H1 (cell line): Measurements from ENCODE around the gene KLHL3. TPM values are rescaled to one million over a fixed set of nuclear protein-coding genes. Genes with fewer than 3 reads are reported as not detected.

Experiments used
- CTCF ChIA-PET: fragments of 300-600 bp; sonication (Branson Sonifier 250); formaldehyde crosslinking; loops from one replicate; lab custom pipeline; 2021; ENCODE audit not compliant: partially characterized antibody; lab: Charles Lee
- POLR2A ChIA-PET: fragments of 300-600 bp; sonication (Branson Sonifier 250); formaldehyde crosslinking; loops from one replicate; lab custom pipeline; 2021; ENCODE audit warnings: inconsistent platforms; ENCODE audit not compliant: partially characterized antibody; lab: Charles Lee
- DNase-seq, 2 experiments: peaks; one replicate each; pipeline versions ENCODE4 v3.0.0 to v3.0.0-alpha.2; 2010 to 2022; ENCODE audit warnings: low spot score in 2 of 2, low read depth in 1 of 2, mixed read lengths in 1 of 2
- FAIRE-seq: peaks from 2 replicates; lab custom pipeline; 2011; peaks lifted over from hg19 to GRCh38; lab: Jason Lieb, UNC
- H2AFZ ChIP-seq: 2 replicates; pipeline ENCODE4 v1.8.1; 2012; ENCODE audit warnings: low read length, inconsistent platforms
- H2AK5ac ChIP-seq: 2 replicates; pipeline ENCODE4 v1.6.1; 2013; ENCODE audit warnings: low read depth, low read length
- H2BK120ac ChIP-seq: replicated peaks from 2 replicates; pipeline ENCODE3; 2013; ENCODE audit warnings: low read depth, low read length, inconsistent platforms
- H2BK12ac ChIP-seq: 2 replicates; pipeline ENCODE4 v1.6.1; 2013; ENCODE audit warnings: low read depth, low read length
- H2BK15ac ChIP-seq: 2 replicates; pipeline ENCODE4 v1.6.1; 2013; ENCODE audit warnings: low read length
- H2BK20ac ChIP-seq: 2 replicates; pipeline ENCODE4 v1.6.1; 2013; ENCODE audit warnings: low read length
- H2BK5ac ChIP-seq: 2 replicates; pipeline ENCODE4 v1.6.1; 2013; ENCODE audit warnings: low read depth, low read length
- H3K14ac ChIP-seq: 2 replicates; pipeline ENCODE4 v1.6.1; 2013; ENCODE audit warnings: inconsistent platforms; ENCODE audit not compliant: insufficient read length
- H3K18ac ChIP-seq: 2 replicates; pipeline ENCODE4 v1.6.1; 2013; ENCODE audit warnings: low read length; ENCODE audit errors: extremely low read depth
- H3K23ac ChIP-seq: 2 replicates; pipeline ENCODE4 v1.6.1; 2013; ENCODE audit warnings: inconsistent platforms; ENCODE audit not compliant: insufficient read length
- H3K23me2 ChIP-seq: 2 replicates; pipeline ENCODE4 v1.6.1; 2013; ENCODE audit warnings: low read depth, low read length
- H3K27ac ChIP-seq: 2 replicates; pipeline ENCODE4 v1.6.1; 2011; ENCODE audit warnings: low read depth, low read length, inconsistent platforms
- H3K27me3 ChIP-seq, 4 experiments: replicated peaks in 1 of 4; 1 replicate in 1 of 4; 2 replicates in 3 of 4; pipeline versions ENCODE4 v1.6.1 to v1.8.1; 2011 to 2013; ENCODE audit warnings: low read length in 3 of 4, mild to moderate bottlenecking in 3 of 4, inconsistent platforms in 2 of 4, mixed read lengths in 2 of 4, moderate library complexity in 1 of 4; ENCODE audit not compliant: control insufficient read depth in 3 of 4, insufficient read depth in 3 of 4; ENCODE audit errors: extremely low read depth in 1 of 4
- H3K36me3 ChIP-seq, 4 experiments: 2 replicates each; pipeline versions ENCODE4 v1.6.1 to v1.8.1; 2011 to 2013; ENCODE audit warnings: mild to moderate bottlenecking in 4 of 4, low read length in 3 of 4, moderate library complexity in 2 of 4, control low read depth in 1 of 4, inconsistent platforms in 1 of 4; ENCODE audit not compliant: insufficient read depth in 4 of 4, control insufficient read depth in 2 of 4
- H3K4ac ChIP-seq: replicated peaks from 2 replicates; pipeline ENCODE3; 2013; ENCODE audit warnings: low read length, low read depth, mixed read lengths, inconsistent platforms; ENCODE audit not compliant: insufficient read length
- H3K4me1 ChIP-seq, 4 experiments: replicated peaks in 1 of 4; 1 replicate in 1 of 4; 2 replicates in 3 of 4; pipeline versions ENCODE4 v1.6.1 to v1.8.1; 2011 to 2013; ENCODE audit warnings: low read length in 3 of 4, inconsistent platforms in 2 of 4, mixed read lengths in 1 of 4; ENCODE audit not compliant: insufficient read depth in 4 of 4, control insufficient read depth in 3 of 4
- H3K4me2 ChIP-seq, 2 experiments: 2 replicates each; pipeline versions ENCODE4 v1.6.1 to v1.8.1; 2011 to 2013; ENCODE audit warnings: low read depth in 2 of 2, low read length in 2 of 2, control low read depth in 1 of 2, inconsistent platforms in 1 of 2, mild to moderate bottlenecking in 1 of 2; ENCODE audit not compliant: insufficient read depth in 1 of 2
- H3K4me3 ChIP-seq, 4 experiments: fragments of 200-600, 300-600 bp in 1 of 4; sonication (generic), shearing (Covaris generic), sonication (Bioruptor Twin) in 1 of 4; 2 replicates each; pipeline versions ENCODE4 v1.5.1 to v1.8.1; 2011 to 2016; ENCODE audit warnings: low read length in 4 of 4, low read depth in 3 of 4, control low read depth in 2 of 4, inconsistent platforms in 2 of 4, mild to moderate bottlenecking in 2 of 4, mixed read lengths in 1 of 4, moderate library complexity in 1 of 4; ENCODE audit not compliant: insufficient read depth in 2 of 4; ENCODE audit errors: extremely low read depth in 1 of 4
- H3K56ac ChIP-seq: replicated peaks from 2 replicates; pipeline ENCODE3; 2013; ENCODE audit warnings: low read depth, mild to moderate bottlenecking, mixed read lengths, low read length, inconsistent platforms; ENCODE audit not compliant: insufficient read length
- H3K79me1 ChIP-seq: 2 replicates; pipeline ENCODE4 v1.6.1; 2013; ENCODE audit warnings: low read depth, low read length, control low read depth
- H3K79me2 ChIP-seq, 2 experiments: 2 replicates each; pipeline versions ENCODE4 v1.6.1 to v1.8.1; 2012 to 2013; ENCODE audit warnings: low read length in 2 of 2, mild to moderate bottlenecking in 2 of 2, inconsistent platforms in 1 of 2; ENCODE audit not compliant: insufficient read depth in 2 of 2, control insufficient read depth in 1 of 2
- H3K9ac ChIP-seq, 4 experiments: replicated peaks in 1 of 4; 1 replicate in 1 of 4; 2 replicates in 3 of 4; pipeline versions ENCODE4 v1.6.1 to v1.8.1; 2011 to 2013; ENCODE audit warnings: low read depth in 3 of 4, low read length in 3 of 4, control low read depth in 2 of 4, mild to moderate bottlenecking in 2 of 4, moderate library complexity in 2 of 4, inconsistent platforms in 1 of 4; ENCODE audit errors: extremely low read depth in 1 of 4
- H3K9me3 ChIP-seq, 2 experiments: 2 replicates each; pipeline versions ENCODE4 v1.6.1 to v1.8.1; 2012 to 2013; ENCODE audit warnings: mild to moderate bottlenecking in 2 of 2, moderate library complexity in 2 of 2, control low read depth in 1 of 2, inconsistent platforms in 1 of 2, low read depth in 1 of 2, low read length in 1 of 2, mixed read lengths in 1 of 2; ENCODE audit not compliant: insufficient read depth in 2 of 2
- H4K20me1 ChIP-seq, 2 experiments: replicated peaks in 1 of 2; 2 replicates each; pipeline versions ENCODE3 to v1.8.1; 2011 to 2013; ENCODE audit warnings: inconsistent platforms in 2 of 2, low read length in 2 of 2, mild to moderate bottlenecking in 1 of 2; ENCODE audit not compliant: insufficient read depth in 2 of 2, control insufficient read depth in 1 of 2
- H4K5ac ChIP-seq: 2 replicates; pipeline ENCODE4 v1.6.1; 2013; ENCODE audit warnings: low read length, low read depth, mixed read lengths, inconsistent platforms; ENCODE audit not compliant: insufficient read length
- H4K8ac ChIP-seq: 2 replicates; pipeline ENCODE4 v1.8.0; 2013; ENCODE audit warnings: mild to moderate bottlenecking, moderate library complexity, low read length, inconsistent platforms; ENCODE audit not compliant: insufficient read depth; ENCODE audit errors: extremely low read depth
- H4K91ac ChIP-seq: replicated peaks from 2 replicates; pipeline ENCODE3; 2013; ENCODE audit warnings: low read length, mixed read lengths, inconsistent platforms; ENCODE audit not compliant: insufficient read length
- ATF2 ChIP-seq: IDR thresholded peaks from 2 replicates; pipeline ENCODE4 v1.6.1; 2012; ENCODE audit warnings: low read length, inconsistent platforms
- BCL11A ChIP-seq, 2 experiments: IDR thresholded peaks; one replicate each; pipeline ENCODE4 v1.6.1; 2011; ENCODE audit warnings: low read depth in 2 of 2, low read length in 2 of 2, mild to moderate bottlenecking in 2 of 2
- E2F6 ChIP-seq: IDR thresholded peaks from 2 replicates; pipeline ENCODE4 v1.6.1; 2012; ENCODE audit warnings: inconsistent platforms
- MAFK ChIP-seq: IDR thresholded peaks from 2 replicates; pipeline ENCODE4 v1.6.1; 2012; ENCODE audit warnings: low read depth, mild to moderate bottlenecking, improper control_type of control experiment, low read length
- RAD21 ChIP-seq, 2 experiments: IDR thresholded peaks in 1 of 2; conservative IDR thresholded peaks in 1 of 2; 2 replicates each; pipeline ENCODE4 v1.6.1; 2011; ENCODE audit warnings: low read depth in 2 of 2, low read length in 2 of 2, improper control_type of control experiment in 1 of 2, inconsistent platforms in 1 of 2, mild to moderate bottlenecking in 1 of 2, moderate library complexity in 1 of 2
- RNF2 ChIP-seq: fragments of 200-900, 300-1000 bp; sonication (generic); IDR thresholded peaks from 2 replicates; pipeline ENCODE4 v1.7.1; 2016; ENCODE audit warnings: borderline replicate concordance, low read depth, mild to moderate bottlenecking, antibody characterized with exemption, low read length; ENCODE audit not compliant: poor library complexity, severe bottlenecking; ENCODE audit errors: missing control alignments
- SIRT6 ChIP-seq: IDR thresholded peaks from one replicate; pipeline ENCODE4 v1.7.1; 2012; ENCODE audit warnings: low read length, inconsistent platforms
- SRF ChIP-seq: IDR thresholded peaks from 2 replicates; pipeline ENCODE4 v1.6.1; 2011; ENCODE audit warnings: mild to moderate bottlenecking, low read depth, low read length, moderate library complexity
- TEAD4 ChIP-seq: IDR thresholded peaks from 2 replicates; pipeline ENCODE4 v1.6.1; 2012; ENCODE audit warnings: low read depth, low read length, inconsistent platforms, mixed read lengths
- USF2 ChIP-seq: IDR thresholded peaks from 2 replicates; pipeline ENCODE4 v1.6.1; 2011; ENCODE audit warnings: low read length, improper control_type of control experiment
- WGBS, 2 experiments: shearing (Covaris generic) in 1 of 2; methylation state at CpG; one replicate each; pipeline versions ENCODE4 v1.1.6 to v1.1.7; 2013 to 2015; ENCODE audit warnings: low lambda C conversion rate in 2 of 2, mixed read lengths in 2 of 2, inconsistent platforms in 1 of 2, low coverage in 1 of 2, missing lambda C conversion rate in 1 of 2; ENCODE audit not compliant: insufficient replicate concordance in 2 of 2, insufficient coverage in 1 of 2, insufficient read length in 1 of 2; ENCODE audit errors: extremely low coverage in 1 of 2, missing lambda C conversion rate in 1 of 2; 5-methylcytosine and 5-hydroxymethylcytosine counted together
- polyA plus RNA-seq, 7 experiments: library from polyadenylated mRNA; depleted of rRNA in 3 of 7; stranded (reverse) in 5 of 7; unstranded in 2 of 7; fragments of >200 nt in 5 of 7; fragments of 200-250 nt in 2 of 7; gene quantifications; 1 replicate in 5 of 7; 2 replicates in 1 of 7; 4 replicates in 1 of 7; pipeline versions ENCODE4 v1.2.1 to v1.2.3, GENCODE V29; 2011 to 2013; ENCODE audit warnings: missing spikeins in 2 of 7, mixed read lengths in 2 of 7
- total RNA-seq: library from RNA; stranded (reverse); fragmentation: NEBNext Ultra II Directional; extraction: Animal tissue kit (Norgen Biotek cat#: 25700); gene quantifications from 2 replicates; pipeline ENCODE4 v1.2.1, GENCODE V29; 2021

KLHL3 gene
- total and polyA plus RNA-seq, 2 of the 8 experiments (the other 6 are each of a cell fraction or from before 2014, with no cell fraction given), result 7.4 to 13.7 TPM

GRCh38 chr5:137696481-137696880 lies 39.4 kb downstream of the KLHL3 start:
- H3K23ac ChIP-seq, result no peak overlapping the region
- H3K4me2 ChIP-seq, result no peak overlapping the region
- no peak overlapping the region for H3K56ac ChIP-seq
- H3K9ac ChIP-seq, result no peak overlapping the region
- H4K8ac ChIP-seq, result no peak overlapping the region
- H3K27me3 ChIP-seq, result no peaks in the 10 kb centered on the region
- no peak overlapping the region for H2BK20ac ChIP-seq
- H3K27ac ChIP-seq, result no peak overlapping the region
- DNase-seq (no peak), FAIRE-seq (no peak)
- no peak overlapping the region for H2AFZ ChIP-seq
- POLR2A ChIA-PET, result no interaction called here
- H3K18ac ChIP-seq, result no peak overlapping the region
- no peak overlapping the region for H2AK5ac ChIP-seq
- no peak overlapping the region for H2BK15ac ChIP-seq
- no peak overlapping the region for H2BK120ac ChIP-seq
- no peak overlapping the region for H2BK12ac ChIP-seq
- 0% methylated on average over 1 of the region's 1 CpG; no CpG with 5 or more reads in 1 of the 2 experiments for WGBS, 2 experiments
- no peak overlapping the region for H2BK5ac ChIP-seq
- no peak overlapping the region for H3K14ac ChIP-seq
- no peaks in the 10 kb centered on the region for H3K9me3 ChIP-seq
- no peaks in the 10 kb centered on the region for H3K79me1 ChIP-seq
- H3K4me3 ChIP-seq, result no peak overlapping the region
- peaks cover 0 to 2% (median 0%) of the 10 kb centered on the region in 4 experiments; a peak in 3 of 7 replicates for H3K4me1 ChIP-seq
- no peak overlapping the region for H4K5ac ChIP-seq
- H3K36me3 ChIP-seq, result peaks cover 0 to 6% (median 3%) of the 10 kb centered on the region in 4 experiments; a peak in 3 of 8 replicates
- H4K91ac ChIP-seq, result no peak overlapping the region
- no peak overlapping the region for H3K4ac ChIP-seq
- no peaks in the 10 kb centered on the region for H4K20me1 ChIP-seq
- no peaks in the 10 kb centered on the region for H3K23me2 ChIP-seq
- no peaks in the 10 kb centered on the region for H3K79me2 ChIP-seq
- CTCF ChIA-PET, result interaction anchor here (0.7 to 3.1 kb wide), 4 partner anchors 11 to 67 kb away, joined by 3 to 15 read pairs (median 8); no protein-coding TSS in a partner anchor
- TF ChIP-seq MAFK (no peak), SRF (no peak), ATF2 (no peak), BCL11A (IDR thresholded peaks at IDR 0.05; ENCODE audit: low read depth in 2 of 2, low read length in 2 of 2) (no peak), USF2 (no peak), E2F6 (no peak), RNF2 (no peak), SIRT6 (no peak), RAD21 (IDR thresholded peaks at IDR 0.05 in 1 of 2, conservative IDR thresholded peaks at IDR 0.05 in 1 of 2; ENCODE audit: low read depth in 2 of 2, low read length in 2 of 2) (no peak), TEAD4 (no peak)
